Lower leg skin (tissue), 3 donors: ENCODE measurements around the gene MYBPH.

Experiments
- CTCF ChIP-seq, 3 donors: fragments of 450-650 bp; IDR thresholded peaks; one replicate each; pipeline ENCODE4 v1.5.1; 2016; ENCODE audit warnings: antibody characterized with exemption in 3 of 3, mild to moderate bottlenecking in 3 of 3, moderate library complexity in 2 of 3
- POLR2A ChIP-seq, 2 donors: fragments of 450-650 bp; IDR thresholded peaks; one replicate each; pipeline ENCODE4 v1.6.1; 2016 to 2017; ENCODE audit warnings: antibody characterized with exemption in 2 of 2, mild to moderate bottlenecking in 1 of 2, moderate library complexity in 1 of 2

- TF ChIP-seq CTCF (IDR thresholded peaks at IDR 0.05): no peak
- no peak for TF ChIP-seq POLR2A (IDR thresholded peaks at IDR 0.05)
These were observed 32.0 kb downstream of the MYBPH start for GRCh38 chr1:203143641-203144040.
